ENCODE results near the gene NSD1.
"Not testable (repeated sequence)": the region's sequence is repeated elsewhere in the genome, so short reads cannot be mapped to it uniquely, and the experiment has no call there.

NSD1 gene

GRCh38 chr5:177336603-177337494, 203.3 kb downstream of the NSD1 start:
- no peak overlapping the region for H3K27ac ChIP-seq

DNA sequence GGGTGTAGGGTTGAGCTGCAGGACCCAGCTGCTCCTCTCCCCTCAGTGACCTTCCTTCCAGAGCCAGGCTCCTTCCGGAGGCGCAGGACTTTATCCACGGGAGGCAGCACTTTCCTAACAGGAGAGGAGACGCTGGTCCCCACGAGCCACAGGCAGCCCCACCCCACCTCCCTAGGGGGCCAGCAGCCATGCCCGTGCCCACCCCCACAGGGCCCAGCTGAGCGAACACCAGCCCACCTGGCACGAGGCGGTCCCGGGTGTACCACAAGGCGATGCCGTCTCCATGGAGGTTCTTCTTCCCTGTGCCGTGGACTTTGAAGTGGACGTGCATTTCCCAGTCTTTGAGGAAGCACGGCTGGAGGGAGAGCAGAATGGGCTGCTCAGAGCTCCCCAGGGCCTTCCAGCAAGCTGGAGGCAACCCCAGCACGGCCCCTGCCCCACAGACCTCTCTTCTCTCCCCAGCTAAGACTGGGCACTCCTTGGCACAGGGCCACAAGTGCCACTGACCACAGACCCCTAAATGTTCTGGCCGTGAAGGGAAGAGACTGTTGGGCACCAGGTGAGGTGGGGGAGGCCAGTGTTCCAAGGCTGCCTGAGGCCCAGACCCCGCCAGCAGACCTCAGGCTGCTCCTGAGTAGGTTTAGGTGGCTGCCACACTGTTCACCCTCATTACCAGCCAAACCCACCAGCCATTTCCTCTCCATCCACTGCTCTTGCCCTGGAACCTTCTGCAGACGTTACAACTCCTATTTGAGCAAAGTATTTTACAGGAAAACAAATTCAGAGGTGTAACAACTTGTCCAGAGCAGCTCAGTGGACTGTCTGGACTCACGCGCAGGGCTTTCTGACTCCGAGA, 204.9 kb downstream of the NSD1 start:
- no peak for TF ChIP-seq CTCF (conservative IDR thresholded peaks at IDR 0.05)
- H3K27ac ChIP-seq, result peak overlapping the region; percentile 54

More at GRCh38 chr5:177336603-177337494, 203.3 kb downstream of the NSD1 start:
- TF ChIP-seq CTCF (conservative IDR thresholded peaks at IDR 0.05), result no peak

- peak overlapping the region; percentile 54 for H3K27ac ChIP-seq
These were observed 205.6 kb downstream of the NSD1 start for GRCh38 chr5:177339107-177339638.

DNA sequence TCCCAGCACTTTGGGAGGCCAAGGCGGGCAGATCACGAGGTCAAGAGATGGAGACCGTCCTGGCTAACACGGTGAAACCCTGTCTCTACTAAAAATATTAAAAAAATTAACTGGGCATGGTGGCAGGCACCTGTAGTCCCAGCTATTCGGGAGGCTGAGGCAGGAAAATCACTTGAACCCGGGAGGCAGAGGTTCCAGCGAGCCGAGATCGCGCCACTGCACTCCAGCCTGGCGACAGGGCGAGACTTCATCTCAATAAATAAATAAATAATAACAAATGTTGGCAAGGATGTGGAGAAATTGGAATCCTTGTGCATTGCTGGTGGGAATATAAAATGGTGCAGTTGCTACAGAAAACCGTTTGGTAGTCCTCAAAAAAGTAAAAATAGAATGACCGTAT, 209.4 kb downstream of the NSD1 start:
- H3K27ac ChIP-seq, result not testable (repeated sequence)

More at GRCh38 chr5:177339107-177339638, 205.6 kb downstream of the NSD1 start:
- no peak for TF ChIP-seq CTCF (conservative IDR thresholded peaks at IDR 0.05)

DNA sequence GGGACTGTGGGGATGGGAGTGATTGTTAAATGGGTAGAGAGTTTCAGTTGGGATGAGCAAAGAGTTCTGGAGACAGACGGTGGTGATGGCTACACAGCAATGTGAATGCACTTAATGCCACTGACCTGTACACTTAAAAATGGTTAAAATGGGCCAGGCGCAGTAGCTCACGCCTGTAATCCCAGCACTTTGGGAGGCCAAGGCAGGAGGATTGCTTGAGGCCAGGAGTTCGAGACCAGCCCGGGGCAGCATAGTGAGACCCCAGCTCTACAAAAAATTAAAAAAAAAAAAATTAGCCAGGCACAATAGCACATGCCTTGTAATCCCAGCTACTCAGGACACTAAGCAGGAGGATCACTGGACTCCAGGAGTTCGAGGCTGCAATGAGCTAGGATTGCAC, 210.2 kb downstream of the NSD1 start:
- H3K27ac ChIP-seq, result no peak overlapping the region
- no peak for TF ChIP-seq CTCF (conservative IDR thresholded peaks at IDR 0.05)

DNA sequence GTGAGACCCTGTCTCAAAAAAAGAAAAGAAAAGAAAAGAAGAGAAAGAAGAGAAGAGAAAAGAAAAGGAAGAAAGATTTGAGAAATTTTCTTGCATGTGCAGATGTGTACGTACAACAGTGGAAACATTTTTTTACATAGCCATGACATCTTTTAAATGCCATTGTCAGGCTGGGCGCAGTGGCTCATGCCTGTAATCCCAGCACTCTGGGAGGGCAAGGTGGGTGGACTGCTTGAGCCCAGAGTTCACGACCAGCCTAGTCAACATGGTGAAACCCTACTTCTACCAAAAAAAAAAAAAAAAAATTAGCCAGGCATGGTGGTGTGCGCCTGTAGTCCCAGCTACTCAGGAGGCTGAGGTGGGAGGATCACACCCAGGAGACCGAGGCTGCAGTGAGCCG, 211.3 kb downstream of the NSD1 start:
- TF ChIP-seq CTCF (conservative IDR thresholded peaks at IDR 0.05), result no peak
- peak overlapping the region; percentile 43 for H3K27ac ChIP-seq

DNA sequence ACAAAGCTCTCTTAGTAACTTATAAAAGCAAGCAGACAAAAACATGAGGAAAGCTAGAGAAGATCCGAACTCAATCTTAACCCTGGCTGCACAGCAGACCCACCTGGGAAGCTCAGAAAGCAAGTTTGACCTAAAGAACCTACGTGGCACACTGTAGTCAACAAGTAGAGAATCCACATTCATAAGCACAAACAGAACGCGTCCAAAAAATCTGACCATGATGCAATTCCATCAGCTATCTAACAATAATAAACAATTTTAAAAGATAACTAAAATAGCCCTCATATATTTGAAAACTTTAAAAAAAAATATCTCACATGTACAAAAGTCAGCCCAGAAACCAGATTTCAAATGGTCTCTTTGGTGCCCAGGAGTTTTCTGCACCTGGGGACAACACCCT, 213.2 kb downstream of the NSD1 start:
- no peak overlapping the region for H3K27ac ChIP-seq
- no peak for TF ChIP-seq CTCF (conservative IDR thresholded peaks at IDR 0.05)
